Right renal cortex interstitium (tissue), 3 donors: Measurements from ENCODE around the gene CPNE6. TPM values are rescaled to one million over a fixed set of nuclear protein-coding genes. Genes with fewer than 3 reads are reported as not detected.

Experiments
- DNase-seq, 3 donors: peaks; one replicate each; pipeline ENCODE4 v3.0.0-alpha.2; 2013; ENCODE audit warnings: low read depth in 3 of 3, low spot score in 2 of 3
- polyA plus RNA-seq, 3 donors: library from polyadenylated mRNA; unstranded; fragments of 120-200 nt; gene quantifications; one replicate each; pipeline ENCODE4 v1.2.1, GENCODE V29; 2013; ENCODE audit not compliant: insufficient read length in 3 of 3

CPNE6 gene
- polyA plus RNA-seq, 3 donors = not detected

DNA sequence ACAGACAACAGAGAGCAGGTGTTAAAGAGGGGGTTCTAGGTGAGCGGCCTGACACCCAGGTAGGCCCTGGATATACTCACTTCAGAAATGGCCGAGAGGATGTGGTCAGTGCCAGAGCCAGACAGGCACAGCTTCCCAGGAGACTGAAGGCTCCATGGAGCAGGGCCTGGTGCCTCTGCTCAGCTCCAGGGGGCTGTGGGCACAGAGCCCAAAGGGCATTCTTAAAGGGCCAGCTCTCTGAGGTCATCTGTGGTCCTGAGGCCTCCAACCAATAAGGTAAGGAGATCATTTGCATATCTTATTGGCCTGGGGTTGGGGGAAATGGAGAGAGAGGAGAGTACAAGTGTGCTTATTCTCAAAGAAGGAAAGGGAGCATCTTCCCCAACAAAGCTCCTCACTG is 13.1 kb downstream of the CPNE6 start:
- DNase-seq = no peak

DNA sequence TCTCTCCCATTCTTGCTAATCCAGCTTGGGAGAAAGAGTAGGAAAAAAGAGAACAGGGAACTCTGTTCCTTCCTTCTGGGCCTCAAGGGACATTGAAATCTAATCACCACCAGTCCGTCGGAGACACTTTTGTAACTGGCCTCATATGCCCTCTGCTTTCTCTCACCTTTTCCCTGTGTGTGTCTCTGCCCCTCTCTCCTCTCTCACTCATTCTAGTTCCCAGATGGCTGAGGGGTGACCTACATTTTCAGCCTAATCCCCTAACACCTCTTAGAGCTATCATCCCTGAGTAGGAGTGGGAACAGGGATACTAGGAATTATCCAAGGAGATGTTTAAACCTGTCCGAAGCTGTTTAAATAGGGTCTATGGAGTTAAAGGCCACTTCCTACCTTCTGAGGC is 13.9 kb downstream of the CPNE6 start:
- no peak for DNase-seq

DNA sequence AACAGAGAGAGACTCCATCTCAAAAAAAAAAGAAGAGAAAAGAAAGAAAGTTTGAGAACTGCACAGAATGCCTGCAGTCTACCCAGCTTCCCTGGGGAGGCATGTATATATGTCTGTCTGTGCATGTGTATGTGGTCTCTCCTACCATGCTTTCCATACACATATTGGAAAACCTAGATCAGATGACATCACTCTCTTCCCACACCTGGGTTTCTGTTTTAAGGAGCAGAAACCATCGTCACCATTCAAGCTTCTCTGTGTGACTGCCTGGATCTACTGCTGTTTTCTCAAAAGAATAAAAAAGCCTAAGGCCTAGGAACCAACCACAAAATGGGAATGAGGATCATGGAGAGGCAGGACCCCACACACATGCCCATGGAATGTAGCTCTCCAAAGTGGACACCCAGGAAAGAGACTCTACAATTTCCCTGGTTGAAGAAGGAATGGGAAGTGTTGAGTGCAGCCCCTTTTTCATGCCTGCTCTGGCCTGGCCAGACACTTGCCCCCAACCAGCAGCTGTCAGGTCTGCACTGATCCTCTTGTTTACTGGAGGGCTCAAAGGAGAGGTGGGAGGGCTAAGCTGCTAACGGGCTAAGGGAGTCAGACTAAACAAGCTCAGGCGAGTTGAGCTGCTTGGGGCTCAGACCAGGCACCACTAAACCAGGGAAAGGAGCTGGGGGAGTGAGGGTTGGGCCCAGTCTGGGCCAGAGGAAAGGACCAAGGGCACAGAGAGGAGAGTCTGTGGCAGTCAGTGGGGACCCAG is 15.0 kb downstream of the CPNE6 start:
- DNase-seq = no peak

DNA sequence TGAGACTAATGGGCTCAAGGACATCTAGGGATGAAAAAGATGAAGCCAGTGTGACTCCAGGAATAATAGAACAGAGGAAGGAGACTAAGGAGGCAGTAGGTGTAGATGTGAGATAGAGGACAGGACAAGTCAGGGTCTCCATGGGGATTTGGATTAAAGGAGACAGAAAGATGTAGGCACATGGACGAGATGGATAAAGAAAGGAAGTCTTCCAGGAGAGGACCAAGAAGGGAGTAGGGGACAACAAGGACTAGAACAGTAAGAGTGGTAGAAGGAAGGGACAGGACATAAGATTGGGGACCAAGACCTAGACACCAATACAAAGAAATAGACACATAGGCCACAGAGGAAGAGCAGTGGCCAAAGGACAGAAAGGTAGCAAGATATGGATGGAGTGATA is 15.6 kb downstream of the CPNE6 start:
- no peak for DNase-seq

DNA sequence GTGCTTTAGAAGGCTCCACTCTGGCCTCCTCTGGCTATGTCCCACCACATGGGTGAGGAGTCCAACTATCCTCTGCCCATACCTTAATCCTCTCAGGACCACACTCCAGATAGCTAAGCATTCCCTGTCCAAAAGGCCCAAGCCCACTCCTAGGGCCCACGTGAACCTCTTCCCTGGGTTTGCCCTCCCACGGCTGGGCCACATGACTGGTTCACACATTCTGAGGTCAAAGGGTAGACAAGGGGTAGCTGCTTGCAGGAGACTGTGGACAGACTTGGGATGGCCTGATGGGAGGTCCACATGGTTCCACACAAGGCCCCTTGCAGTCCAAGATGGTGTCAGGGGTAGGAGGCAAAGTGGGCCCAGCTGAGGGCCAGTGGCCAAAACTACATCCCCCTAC is 16.7 kb downstream of the CPNE6 start:
- DNase-seq = no peak

DNA sequence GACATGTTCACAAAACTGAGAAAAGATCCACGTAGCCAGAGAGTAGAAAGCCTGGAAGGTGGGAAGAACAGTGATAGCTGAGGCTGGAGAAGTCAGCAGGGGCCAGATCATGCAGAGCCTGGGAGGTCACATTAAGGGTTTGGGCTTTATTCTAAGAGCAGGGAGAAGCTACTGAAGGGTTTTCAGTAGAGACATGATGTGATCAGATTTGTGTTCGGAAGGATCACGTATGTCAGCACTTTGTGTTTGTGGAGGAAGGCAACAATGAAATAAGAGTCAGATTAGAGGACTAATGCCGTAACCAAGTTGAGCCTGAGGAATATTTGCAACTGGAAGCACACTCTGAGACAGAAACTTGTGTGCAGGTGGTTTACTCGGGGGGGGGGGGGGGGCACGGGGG is 18.5 kb downstream of the CPNE6 start:
- no peak for DNase-seq

DNA sequence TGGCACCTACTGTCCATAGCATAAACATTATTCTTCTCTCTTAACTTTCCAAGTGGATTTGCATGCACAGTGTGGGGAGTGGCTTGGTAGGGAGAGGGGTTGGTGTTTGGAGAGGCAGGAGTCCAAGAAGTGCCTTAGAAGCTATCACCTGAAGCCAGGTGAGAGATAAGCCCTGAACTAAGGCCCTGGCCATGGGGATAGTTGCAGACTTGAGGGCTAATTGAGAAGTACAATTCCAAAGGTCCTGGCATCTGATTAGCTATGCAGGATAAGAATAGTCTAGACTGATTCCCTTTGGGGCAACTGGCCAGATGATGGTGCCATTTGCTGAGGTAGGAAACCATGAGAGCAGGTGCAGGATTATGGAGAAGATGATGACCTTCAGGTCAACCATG is 20.7 kb downstream of the CPNE6 start:
- no peak for DNase-seq

DNA sequence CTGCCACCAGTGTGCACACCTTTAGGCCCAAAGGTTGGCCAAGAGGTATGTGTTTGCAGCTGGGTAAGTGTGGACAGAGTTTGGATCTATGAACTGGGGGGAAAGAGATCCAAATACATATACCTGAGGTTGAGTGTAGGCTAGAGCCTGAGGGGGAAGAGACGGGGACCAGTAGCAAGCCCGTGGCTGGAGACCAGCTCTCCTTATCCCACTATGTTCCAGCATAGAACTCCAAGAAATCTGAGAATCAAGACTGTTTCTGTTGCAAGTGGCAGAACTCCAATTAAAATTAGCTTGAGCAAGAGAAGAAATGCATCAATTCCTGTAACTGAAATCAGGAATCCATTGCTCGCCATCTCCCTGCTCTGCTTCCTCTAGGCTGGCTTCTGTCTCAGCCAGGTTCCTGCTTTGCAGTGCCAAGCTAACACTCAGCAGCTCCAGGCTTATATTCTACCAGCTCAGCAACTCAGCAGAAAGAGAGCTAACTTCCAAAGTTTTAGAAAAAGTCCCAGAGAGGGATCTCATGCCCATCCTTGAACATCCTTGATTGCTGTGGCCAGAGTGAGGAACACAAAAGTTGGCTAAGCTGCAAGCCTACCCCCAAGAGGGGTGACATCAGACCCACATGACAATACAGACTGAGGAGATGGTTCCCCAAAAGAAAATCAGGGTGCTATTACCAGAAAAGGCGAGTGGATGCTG is 21.3 kb downstream of the CPNE6 start:
- no peak for DNase-seq

DNA sequence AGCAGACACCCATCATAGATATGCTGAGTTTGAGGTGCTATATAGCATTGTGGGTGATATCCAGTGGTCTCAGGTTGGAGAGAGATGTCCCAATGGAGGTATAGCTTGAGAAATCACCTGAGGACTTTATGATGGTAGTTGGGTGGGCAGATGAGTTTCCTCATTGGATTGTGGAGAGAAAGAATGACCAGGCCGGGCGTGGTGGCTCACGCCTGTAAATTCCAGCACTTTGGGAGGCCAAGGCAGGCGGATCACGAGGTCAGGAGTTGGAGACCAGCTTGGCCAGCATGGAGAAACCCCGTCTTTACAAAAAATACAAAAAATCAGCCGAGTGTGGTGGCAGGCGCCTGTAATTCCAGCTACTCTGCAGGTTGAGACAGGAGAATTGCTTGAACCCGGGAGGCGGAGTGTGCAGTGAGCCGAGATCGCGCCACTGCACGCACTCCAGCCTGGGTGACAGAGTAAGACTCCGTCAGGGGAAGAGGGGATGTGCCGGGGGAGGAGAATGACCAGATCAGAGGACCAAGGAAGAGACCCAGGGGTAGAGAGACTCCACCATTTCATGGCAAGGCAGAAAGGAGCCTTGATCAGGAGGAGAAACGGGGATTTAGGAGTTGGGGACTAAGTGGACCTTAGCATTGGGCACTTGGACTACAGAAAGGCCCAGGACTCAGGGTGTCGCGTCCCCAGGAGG is 22.0 kb downstream of the CPNE6 start:
- DNase-seq = no peak

DNA sequence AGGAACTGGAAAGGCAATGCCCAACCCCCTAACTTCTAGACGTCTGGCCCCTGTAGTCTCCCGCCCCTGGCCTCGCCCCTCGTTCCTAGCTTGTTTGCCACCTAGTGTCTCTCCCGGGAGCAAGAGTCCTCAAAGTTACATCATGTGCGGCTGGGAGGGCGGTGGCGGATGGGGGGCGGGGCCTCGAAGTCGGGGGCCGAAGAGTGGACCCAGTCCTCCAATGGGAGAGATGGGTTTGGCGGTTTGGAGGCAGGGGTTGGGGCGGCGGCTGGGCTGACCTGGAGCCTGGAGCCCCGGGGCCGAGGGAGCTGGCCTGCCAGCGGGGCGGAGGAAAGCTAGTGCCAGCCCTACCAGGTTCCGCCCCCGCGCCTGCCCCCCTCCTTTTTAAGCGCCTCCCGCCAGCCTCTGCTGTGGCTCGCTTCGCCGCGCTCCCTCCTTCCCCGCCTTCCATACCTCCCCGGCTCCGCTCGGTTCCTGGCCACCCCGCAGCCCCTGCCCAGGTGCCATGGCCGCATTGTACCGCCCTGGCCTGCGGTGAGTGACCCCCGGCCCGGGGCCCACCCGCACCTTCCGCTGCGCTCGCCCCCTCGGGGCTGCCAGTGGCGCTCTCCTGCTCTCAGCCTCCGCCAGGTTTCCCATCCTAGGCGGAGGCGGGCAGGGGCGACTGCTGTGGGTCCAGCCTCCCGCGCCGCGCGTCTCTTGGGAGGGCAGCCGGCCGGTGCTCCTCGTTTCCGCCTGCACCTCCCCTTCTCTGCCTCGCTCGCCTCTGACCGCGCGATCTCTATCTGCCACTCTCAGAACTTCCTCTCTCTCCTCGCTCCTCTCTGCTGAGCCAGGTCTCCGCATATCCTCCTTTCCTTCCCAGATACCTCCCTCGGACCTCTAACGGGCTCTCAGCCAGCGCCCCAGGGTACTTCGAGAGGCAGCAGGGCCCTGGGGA is 22.8 kb downstream of the CPNE6 start, which contains the start of gene PCK2:
TSS of gene PCK2 (plus strand) at position 411 of the 940 bp plus-strand sequence. CDS start at position 506, 95 bp downstream.
- DNase-seq = peak in 1 of 3 donors; percentile 47

DNA sequence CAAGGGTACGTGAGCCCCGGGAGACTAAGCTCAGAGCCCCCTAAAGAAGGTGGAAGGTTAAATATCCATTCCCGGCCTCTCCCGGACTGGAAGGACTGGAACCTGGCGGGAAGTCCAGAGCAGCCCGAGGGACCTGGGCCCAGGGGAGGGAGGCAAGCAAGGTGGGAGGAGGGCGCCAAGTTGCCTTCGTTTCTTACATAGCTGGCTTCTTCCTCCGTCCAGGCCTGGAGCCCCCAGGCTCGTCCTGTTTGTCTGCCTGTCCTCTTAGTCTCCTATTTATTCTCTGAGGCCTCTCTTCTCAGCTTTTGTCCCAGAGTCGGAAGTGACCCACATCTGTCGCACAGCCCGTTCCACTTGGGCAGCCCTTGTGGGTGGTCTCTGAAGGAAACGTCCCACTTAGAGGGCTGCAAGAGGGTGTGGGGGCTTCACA is 23.5 kb downstream of the CPNE6 start:
- no peak for DNase-seq

DNA sequence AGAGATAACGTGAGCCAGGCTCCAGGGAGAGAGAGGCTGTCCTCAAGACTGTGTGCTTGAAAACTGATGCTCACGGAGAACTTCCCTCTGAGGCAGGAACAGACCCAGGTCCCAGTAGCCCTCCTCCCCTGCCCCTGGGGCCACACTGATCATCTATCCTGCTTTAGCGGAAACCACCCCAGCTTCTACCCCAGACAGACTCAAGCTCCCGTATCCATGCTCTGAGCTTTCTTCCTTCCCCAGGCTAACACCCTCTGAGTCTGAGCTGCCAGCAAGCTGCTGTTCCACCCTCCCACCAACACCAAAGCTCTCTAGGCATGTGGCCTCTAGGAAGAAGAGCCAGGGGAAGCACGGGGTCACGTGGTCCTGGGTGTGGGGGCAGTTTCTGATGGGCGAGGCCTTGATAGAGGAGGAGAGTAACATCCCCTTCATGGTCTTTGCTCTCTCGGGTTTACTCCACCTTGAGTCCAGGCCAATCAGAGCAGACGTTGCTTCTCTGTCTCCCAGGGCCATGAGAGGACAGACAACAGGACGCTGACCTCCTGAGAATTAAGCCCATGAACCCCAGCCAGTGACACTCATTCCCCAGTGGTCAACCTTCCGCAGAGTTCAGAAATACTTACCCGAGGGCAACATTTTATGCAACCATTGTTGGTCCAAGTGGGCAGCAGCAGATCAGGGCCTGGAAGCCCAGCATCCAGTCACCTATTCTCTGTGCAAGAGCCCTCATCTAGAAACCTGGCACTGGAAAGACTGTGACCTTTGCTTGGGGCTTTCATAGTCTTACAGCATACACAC is 24.1 kb downstream of the CPNE6 start:
- no peak for DNase-seq

DNA sequence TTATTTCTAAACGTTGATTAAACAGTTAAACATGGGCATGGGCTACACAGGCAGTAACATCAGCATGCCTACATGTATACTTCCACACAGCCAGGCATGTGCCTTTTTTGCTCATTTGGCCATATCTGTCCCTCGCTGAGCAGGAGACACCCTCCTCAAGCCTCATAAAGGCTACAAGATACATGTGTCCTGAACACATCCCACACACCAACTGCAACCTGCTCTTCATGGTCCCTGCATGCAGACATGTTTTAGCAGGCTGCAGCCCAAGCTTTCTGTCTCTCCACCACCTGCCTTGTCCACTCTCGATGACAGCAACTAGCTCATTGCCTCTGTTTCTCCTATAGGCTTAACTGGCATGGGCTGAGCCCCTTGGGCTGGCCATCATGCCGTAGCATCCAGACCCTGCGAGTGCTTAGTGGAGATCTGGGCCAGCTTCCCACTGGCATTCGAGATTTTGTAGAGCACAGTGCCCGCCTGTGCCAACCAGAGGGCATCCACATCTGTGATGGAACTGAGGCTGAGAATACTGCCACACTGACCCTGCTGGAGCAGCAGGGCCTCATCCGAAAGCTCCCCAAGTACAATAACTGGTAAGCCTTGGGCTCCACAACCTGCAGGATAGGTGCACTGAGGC is 25.3 kb downstream of the CPNE6 start:
- DNase-seq = no peak

DNA sequence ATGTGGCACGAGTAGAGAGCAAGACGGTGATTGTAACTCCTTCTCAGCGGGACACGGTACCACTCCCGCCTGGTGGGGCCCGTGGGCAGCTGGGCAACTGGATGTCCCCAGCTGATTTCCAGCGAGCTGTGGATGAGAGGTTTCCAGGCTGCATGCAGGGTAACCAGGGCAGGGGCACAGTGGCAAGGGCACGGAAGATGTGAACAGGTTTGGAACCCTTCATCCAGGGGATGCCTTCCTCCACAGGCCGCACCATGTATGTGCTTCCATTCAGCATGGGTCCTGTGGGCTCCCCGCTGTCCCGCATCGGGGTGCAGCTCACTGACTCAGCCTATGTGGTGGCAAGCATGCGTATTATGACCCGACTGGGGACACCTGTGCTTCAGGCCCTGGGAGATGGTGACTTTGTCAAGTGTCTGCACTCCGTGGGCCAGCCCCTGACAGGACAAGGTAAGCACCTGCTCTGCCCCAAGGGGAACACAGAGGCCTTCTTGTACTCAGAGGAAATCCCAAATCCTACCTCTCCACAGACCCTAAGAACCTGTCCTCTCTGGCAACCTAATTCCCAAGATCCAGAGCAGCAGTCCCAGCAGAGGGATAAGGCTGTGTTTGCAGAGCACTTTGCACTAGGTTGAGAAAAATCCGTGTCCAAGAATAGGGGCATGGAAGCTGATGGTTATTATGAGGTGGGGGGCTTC is 27.0 kb downstream of the CPNE6 start:
- no peak for DNase-seq

DNA sequence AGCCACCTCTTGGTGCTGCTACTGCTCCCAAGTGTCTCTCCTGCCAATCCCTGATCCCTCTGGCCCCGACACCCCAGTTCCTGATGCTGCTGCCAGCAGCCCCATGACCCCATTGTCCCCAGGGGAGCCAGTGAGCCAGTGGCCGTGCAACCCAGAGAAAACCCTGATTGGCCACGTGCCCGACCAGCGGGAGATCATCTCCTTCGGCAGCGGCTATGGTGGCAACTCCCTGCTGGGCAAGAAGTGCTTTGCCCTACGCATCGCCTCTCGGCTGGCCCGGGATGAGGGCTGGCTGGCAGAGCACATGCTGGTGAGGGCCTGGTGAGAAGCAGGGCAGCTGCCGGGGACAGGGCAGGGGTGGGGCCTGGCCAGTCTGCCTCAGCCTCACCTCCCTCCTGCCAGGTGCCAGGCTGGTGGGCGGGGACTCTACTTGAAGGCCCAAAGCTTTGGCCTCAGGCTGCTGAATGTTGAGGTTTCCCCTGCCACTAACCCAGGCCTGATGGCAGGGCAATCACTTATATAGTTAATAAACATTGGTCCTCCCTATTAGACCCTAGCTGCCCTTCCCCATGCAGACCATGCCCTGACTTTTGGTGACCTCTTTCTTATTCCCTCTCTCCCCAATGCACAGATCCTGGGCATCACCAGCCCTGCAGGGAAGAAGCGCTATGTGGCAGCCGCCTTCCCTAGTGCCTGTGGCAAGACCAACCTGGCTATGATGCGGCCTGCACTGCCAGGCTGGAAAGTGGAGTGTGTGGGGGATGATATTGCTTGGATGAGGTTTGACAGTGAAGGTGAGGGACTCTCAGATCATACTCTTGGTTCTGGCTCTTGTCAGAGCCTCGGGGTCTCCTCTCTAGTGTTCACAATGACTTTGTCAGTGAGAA is 27.8 kb downstream of the CPNE6 start:
- DNase-seq = no peak

DNA sequence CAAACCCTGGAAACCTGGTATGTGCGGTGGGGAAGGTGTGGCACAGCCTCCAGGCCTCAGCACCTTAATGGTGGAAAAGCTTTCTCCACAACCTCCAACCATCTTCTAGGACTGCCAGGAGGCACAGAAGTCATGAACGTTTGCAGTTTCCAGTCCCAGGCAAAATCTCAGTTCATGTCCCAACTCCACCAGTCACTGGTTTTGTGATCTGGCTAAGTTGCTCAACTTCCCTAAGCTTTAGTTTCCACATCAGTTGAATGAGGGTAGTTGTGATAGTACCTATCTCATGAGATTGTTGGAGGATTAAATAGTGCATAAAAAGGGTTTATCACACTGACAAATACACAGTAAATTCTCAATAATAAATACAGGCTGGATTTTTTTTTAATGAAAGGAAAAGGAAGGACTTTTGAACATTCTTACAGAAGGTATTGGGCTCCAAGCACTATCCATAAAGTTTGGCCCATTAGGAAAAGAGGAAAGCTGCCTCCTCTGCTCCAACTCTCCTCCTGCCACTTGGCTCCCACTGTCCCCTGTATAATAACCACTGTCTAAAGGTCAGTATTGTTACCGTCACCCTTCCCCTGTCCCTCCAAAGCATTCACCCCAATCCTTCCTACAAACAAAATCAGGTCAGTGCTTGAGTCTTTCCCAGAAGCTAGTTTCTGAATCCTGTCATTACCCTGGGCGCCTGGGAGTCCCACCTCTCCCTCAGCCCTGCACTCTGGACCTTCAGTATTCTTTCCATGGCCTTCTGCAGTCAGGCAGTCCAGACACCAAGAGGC is 29.0 kb downstream of the CPNE6 start:
- no peak for DNase-seq

DNA sequence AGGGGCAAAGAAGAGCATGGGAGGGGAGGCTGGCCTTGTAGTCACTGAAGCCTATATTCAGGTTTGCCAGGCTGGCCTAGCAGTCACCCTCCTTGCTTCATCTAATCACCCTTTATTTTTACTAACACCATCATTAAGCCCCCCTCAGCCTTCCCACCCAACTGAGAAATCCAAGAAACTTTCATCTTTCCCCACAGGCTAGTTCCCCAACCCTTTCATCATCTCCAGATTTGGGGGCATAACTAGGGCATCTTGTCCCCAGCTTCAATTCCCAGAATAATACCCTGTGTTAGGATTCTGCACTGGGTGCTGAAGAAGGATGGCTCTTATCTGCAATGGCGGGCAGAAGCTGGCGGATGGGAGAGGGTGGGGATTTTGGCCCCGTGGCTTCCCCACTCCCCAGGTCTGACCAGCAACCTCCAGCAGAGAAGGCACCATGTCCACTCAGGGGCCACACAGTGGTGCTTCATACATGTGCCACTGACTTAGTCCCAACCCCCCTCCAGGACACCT is 29.7 kb downstream of the CPNE6 start:
- no peak for DNase-seq
